CD4-positive, CD25-positive, alpha-beta regulatory T cell (primary cell): Measurements from ENCODE around the gene RNASE13. TPM values are rescaled to one million over a fixed set of nuclear protein-coding genes. Genes with fewer than 3 reads are reported as not detected.

Source experiments
- ATAC-seq, 2 donors: fragments of 150-1000 bp; cut with Tn5 transposase; one replicate each; pipeline ENCODE4 v1.10.0; 2021; ENCODE audit warnings: low read depth in 2 of 2, moderate number of reproducible peaks in 2 of 2, moderate library complexity in 1 of 2
- DNase-seq, 3 donors: peaks; one replicate each; pipeline versions ENCODE4 v3.0.0 to v3.0.0-alpha.2; 2012 to 2022; ENCODE audit warnings: mixed read lengths in 1 of 3
- H3K27ac ChIP-seq: one replicate; pipeline ENCODE4 v1.7.0; 2013; ENCODE audit warnings: mild to moderate bottlenecking, low read length; ENCODE audit not compliant: insufficient read depth, poor library complexity, severe bottlenecking
- H3K27me3 ChIP-seq: one replicate; pipeline ENCODE4 v1.7.0; 2013; ENCODE audit warnings: low read length; ENCODE audit not compliant: control insufficient read depth, insufficient read depth
- H3K36me3 ChIP-seq: one replicate; pipeline ENCODE4 v1.7.0; 2013; ENCODE audit warnings: mild to moderate bottlenecking, low read length, moderate library complexity; ENCODE audit not compliant: control insufficient read depth, insufficient read depth
- H3K4me1 ChIP-seq: 2 replicates; pipeline ENCODE4 v1.7.0; 2013; ENCODE audit warnings: mild to moderate bottlenecking, low read length; ENCODE audit not compliant: insufficient read depth, control insufficient read depth, poor library complexity, severe bottlenecking
- H3K4me3 ChIP-seq: one replicate; pipeline ENCODE4 v1.7.0; 2013; ENCODE audit warnings: low read depth, mild to moderate bottlenecking, low read length, moderate library complexity
- H3K9me3 ChIP-seq, 2 experiments: 1 replicate in 1 of 2; 2 replicates in 1 of 2; pipeline ENCODE4 v1.7.0; 2013; ENCODE audit warnings: low read length in 2 of 2, mild to moderate bottlenecking in 1 of 2, moderate library complexity in 1 of 2; ENCODE audit not compliant: control insufficient read depth in 2 of 2
- H3K27ac Mint-ChIP-seq, 3 donors: one replicate each; pipeline ENCODE4 v1.8.0; 2020 to 2022; ENCODE audit warnings: mild to moderate bottlenecking in 3 of 3, mixed read lengths in 3 of 3, moderate library complexity in 2 of 3
- H3K27me3 Mint-ChIP-seq: one replicate; pipeline ENCODE4 v1.8.0; 2022; ENCODE audit warnings: mild to moderate bottlenecking, mixed read lengths
- H3K36me3 Mint-ChIP-seq: one replicate; pipeline ENCODE4 v1.8.0; 2020; ENCODE audit warnings: mixed read lengths
- H3K4me1 Mint-ChIP-seq, 4 donors: one replicate each; pipeline ENCODE4 v1.8.0; 2020 to 2022; ENCODE audit warnings: mixed read lengths in 4 of 4, mild to moderate bottlenecking in 1 of 4
- H3K4me3 Mint-ChIP-seq, 4 donors: one replicate each; pipeline ENCODE4 v1.8.0; 2020 to 2022; ENCODE audit warnings: mild to moderate bottlenecking in 4 of 4, mixed read lengths in 4 of 4, moderate library complexity in 3 of 4
- H3K9me3 Mint-ChIP-seq, 7 donors: one replicate each; pipeline ENCODE4 v1.8.0; 2020 to 2022; ENCODE audit warnings: mixed read lengths in 7 of 7, mild to moderate bottlenecking in 3 of 7, moderate library complexity in 2 of 7
- polyA plus RNA-seq, 4 donors: library from polyadenylated mRNA; unstranded; fragments of 300-500 nt; fragmentation: Illumina TruSeq; gene quantifications; one replicate each; pipeline ENCODE4 v1.2.3, GENCODE V29; 2021
- total RNA-seq: library from RNA; stranded (reverse); gene quantifications from one replicate; pipeline ENCODE4 v1.2.3, GENCODE V29; 2022

The RNASE13 gene
- total and polyA plus RNA-seq, 5 donors from 2014 or later, result not detected

DNA sequence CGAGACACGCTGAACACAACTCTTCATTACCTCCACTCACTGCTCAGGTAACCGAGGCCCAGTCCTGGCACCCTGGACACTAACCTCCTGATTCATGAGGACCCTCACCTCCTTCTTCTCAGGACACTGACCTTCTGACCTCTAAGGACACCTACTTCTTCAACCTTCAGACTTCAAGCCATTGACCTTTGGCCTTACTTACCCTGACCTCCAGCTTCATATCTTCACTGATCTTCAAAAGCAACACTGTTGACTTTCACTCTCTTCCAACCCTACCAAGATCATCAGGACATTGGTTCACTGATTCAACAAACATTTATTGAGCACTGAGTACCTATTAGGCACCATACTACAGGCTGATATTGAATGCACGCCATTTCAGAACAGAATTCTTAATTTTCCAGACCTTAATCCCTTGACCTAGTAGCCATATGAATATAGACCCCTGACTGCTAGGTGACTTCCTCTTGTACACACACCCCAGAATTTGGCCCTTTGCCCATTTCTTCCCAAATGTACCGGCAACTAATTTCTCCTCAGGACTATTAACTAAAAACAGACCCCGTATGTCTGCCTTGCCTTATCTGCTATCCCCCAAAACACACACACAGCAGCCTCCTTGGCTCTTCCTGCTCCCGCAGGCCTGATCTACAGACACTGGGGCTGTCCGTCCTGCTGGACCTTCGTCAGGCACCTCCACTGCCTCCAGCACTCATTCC is 41.3 kb upstream of the RNASE13 start:
- peaks cover 4% of the 10 kb centered on the region for H3K36me3 Mint-ChIP-seq
- DNase-seq, result no peak

GRCh38 chr14:21074398-21075272 is 40.0 kb upstream of the RNASE13 start:
- H3K9me3 Mint-ChIP-seq, result peaks cover 0 to 3% (median 0%) of the 10 kb centered on the region in 7 donors
- ATAC-seq (no peak), DNase-seq (no peak)

More for the DNA sequence above, 41.3 kb upstream of the RNASE13 start:
- H3K36me3 ChIP-seq, result no peaks in the 10 kb centered on the region
- H3K27me3 ChIP-seq, result peaks cover 14% of the 10 kb centered on the region
- H3K4me3 ChIP-seq, result no peak overlapping the region
- peaks cover 9% of the 10 kb centered on the region for H3K4me1 ChIP-seq
- H3K27ac Mint-ChIP-seq, result no peak overlapping the region
- H3K4me1 Mint-ChIP-seq, result peaks cover 0 to 12% (median 8%) of the 10 kb centered on the region in 4 donors
- H3K27ac ChIP-seq, result no peak overlapping the region
- H3K27me3 Mint-ChIP-seq, result peaks cover 32% of the 10 kb centered on the region
- no peaks in the 10 kb centered on the region for H3K9me3 ChIP-seq
- H3K4me3 Mint-ChIP-seq, result no peak overlapping the region
- H3K9me3 Mint-ChIP-seq, result peaks cover 0 to 3% (median 0%) of the 10 kb centered on the region in 7 donors
- ATAC-seq, result no peak

GRCh38 chr14:21073921-21074320 is 39.3 kb upstream of the RNASE13 start:
- H3K9me3 Mint-ChIP-seq, result peaks cover 0 to 3% (median 0%) of the 10 kb centered on the region in 7 donors
- H3K27ac Mint-ChIP-seq, result no peak overlapping the region
- H3K27me3 Mint-ChIP-seq, result peaks cover 49% of the 10 kb centered on the region

More at GRCh38 chr14:21074398-21075272, 40.0 kb upstream of the RNASE13 start:
- H3K27me3 Mint-ChIP-seq, result peaks cover 42% of the 10 kb centered on the region
- Histone ChIP-seq H3K36me3 (no peaks in the 10 kb centered on the region), H3K9me3 (no peaks in the 10 kb centered on the region), H3K4me3 (no peak overlapping the region), H3K27me3 (peaks cover 17% of the 10 kb centered on the region), H3K4me1 (peaks cover 21% of the 10 kb centered on the region), H3K27ac (no peak overlapping the region)
- peaks cover 0 to 21% (median 10%) of the 10 kb centered on the region in 4 donors for H3K4me1 Mint-ChIP-seq
- no peak overlapping the region for H3K4me3 Mint-ChIP-seq
- H3K36me3 Mint-ChIP-seq, result peaks cover 4% of the 10 kb centered on the region
- peak overlapping the region in 1 of 3 donors; percentile 26 for H3K27ac Mint-ChIP-seq

DNA sequence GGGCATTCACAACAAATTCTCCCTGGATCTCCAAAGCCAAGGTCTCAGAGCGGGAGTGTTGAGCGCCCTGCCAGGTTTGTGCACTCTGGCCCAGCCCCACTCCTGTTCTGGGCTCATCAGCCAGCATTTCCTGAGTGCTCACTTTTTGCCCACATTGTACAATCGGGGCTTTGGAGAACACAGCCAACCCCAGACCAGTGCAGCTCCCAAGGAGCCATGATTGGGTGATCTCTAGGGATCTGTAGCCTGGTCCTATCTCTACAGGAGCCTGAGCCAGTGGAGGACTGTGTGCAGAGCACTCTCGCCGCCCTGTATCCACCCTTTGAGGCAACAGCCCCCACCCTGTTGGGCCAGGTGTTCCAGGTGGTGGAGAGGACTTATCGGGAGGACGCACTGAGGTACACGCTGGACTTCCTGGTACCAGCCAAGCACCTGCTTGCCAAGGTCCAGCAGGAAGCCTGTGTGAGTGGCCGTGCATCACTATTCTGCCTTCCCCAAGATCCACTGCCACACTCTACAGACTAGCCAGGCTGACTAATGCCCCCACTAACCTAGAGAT is 38.3 kb upstream of the RNASE13 start:
- DNase-seq, result no peak
- peaks cover 23% of the 10 kb centered on the region for H3K27me3 ChIP-seq
- ATAC-seq, result no peak
- Mint-ChIP-seq H3K36me3 (peaks cover 4% of the 10 kb centered on the region), H3K27me3 (peaks cover 56% of the 10 kb centered on the region), H3K4me3 (peak overlapping the region in 2 of 4 donors; percentile 57 to 76), H3K4me1 (peaks cover 0 to 35% (median 20%) of the 10 kb centered on the region in 4 donors), H3K9me3 (peaks cover 0 to 3% (median 0%) of the 10 kb centered on the region in 7 donors), H3K27ac (peak overlapping the region in 1 of 3 donors; percentile 14)
- no peak overlapping the region for H3K4me3 ChIP-seq
- no peaks in the 10 kb centered on the region for H3K36me3 ChIP-seq
- H3K27ac ChIP-seq, result no peak overlapping the region
- H3K9me3 ChIP-seq, result no peaks in the 10 kb centered on the region
- peaks cover 34% of the 10 kb centered on the region for H3K4me1 ChIP-seq

More at GRCh38 chr14:21073921-21074320, 39.3 kb upstream of the RNASE13 start:
- peaks cover 28% of the 10 kb centered on the region for H3K4me1 ChIP-seq
- Mint-ChIP-seq H3K4me1 (peaks cover 0 to 28% (median 14%) of the 10 kb centered on the region in 4 donors), H3K4me3 (no peak overlapping the region), H3K36me3 (peaks cover 4% of the 10 kb centered on the region)
- H3K4me3 ChIP-seq, result no peak overlapping the region
- peaks cover 20% of the 10 kb centered on the region for H3K27me3 ChIP-seq
- DNase-seq (no peak), ATAC-seq (no peak)
- H3K36me3 ChIP-seq, result no peaks in the 10 kb centered on the region
- H3K9me3 ChIP-seq, result no peaks in the 10 kb centered on the region
- H3K27ac ChIP-seq, result no peak overlapping the region

DNA sequence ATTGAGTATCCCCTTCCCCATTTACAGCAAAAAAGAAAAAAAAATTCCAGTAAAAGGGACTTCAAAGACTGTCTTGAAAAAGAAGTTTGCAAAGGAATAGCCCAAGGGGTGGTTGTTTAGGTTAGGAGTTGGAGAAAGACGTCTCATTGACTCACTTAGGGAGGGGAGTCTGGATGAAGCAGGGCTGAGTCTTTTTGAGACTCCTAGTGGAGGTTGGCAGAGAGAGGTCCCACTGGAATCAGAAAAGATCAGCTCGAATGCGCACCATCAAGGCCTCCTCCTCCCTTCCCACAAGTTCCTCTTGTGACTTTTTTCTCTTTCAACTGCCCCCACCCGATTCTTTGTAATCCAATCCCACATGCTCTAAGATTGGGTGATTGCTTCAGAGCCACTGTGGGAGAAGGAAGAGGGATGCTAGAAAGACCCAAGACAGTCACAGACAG is 37.4 kb upstream of the RNASE13 start:
- Histone ChIP-seq H3K27ac (no peak overlapping the region), H3K9me3 (no peaks in the 10 kb centered on the region), H3K4me1 (peaks cover 34% of the 10 kb centered on the region), H3K4me3 (no peak overlapping the region), H3K36me3 (no peaks in the 10 kb centered on the region), H3K27me3 (peaks cover 30% of the 10 kb centered on the region)
- Mint-ChIP-seq H3K9me3 (peaks cover 0 to 3% (median 0%) of the 10 kb centered on the region in 7 donors), H3K27ac (no peak overlapping the region), H3K4me1 (peaks cover 0 to 37% (median 20%) of the 10 kb centered on the region in 4 donors), H3K4me3 (peak overlapping the region; percentile 57 to 88 (median 86)), H3K27me3 (peaks cover 64% of the 10 kb centered on the region), H3K36me3 (peaks cover 4% of the 10 kb centered on the region)
- ATAC-seq, result no peak
- DNase-seq, result no peak

DNA sequence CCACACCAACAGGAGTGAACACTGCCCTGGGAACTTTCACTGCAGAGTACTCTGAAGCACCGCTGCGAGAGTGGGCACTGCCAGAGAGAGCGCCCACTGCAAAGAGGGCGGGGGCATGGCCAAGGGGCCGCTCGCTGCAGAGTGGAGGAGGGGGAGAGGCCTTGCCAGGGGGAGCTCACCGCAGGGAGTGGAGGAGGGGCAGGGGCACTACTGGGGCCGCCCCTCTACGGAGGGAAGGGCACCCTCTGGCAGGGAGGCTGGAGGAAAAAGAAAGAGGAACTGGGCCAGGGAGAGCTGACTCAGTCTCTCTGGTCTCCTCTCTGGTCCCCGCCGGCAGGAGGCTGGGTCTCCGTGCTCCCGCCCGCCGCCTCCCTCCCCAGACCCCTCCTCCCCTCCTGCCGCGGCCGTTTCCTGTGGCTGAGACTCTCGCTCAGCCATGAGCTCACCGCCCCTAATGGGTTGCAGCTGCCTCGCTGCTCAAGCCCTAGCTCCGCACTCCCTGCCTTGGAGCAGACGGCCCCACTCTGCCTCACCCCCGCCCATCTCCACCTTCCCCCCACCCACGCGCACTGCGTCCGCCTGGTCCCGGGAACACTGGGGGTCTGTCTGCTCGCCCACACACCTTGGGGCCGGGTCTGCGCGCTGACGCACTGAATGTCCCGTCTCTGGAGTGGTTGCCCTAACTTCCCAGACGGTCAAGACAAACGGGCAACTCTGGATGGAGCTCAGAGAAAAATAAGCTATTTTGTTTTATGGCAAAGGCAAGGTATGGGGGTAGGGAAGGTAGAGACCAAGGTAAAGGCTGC is 36.8 kb upstream of the RNASE13 start:
- Histone ChIP-seq H3K27ac (no peak overlapping the region), H3K9me3 (no peaks in the 10 kb centered on the region), H3K27me3 (peaks cover 36% of the 10 kb centered on the region), H3K4me1 (peaks cover 34% of the 10 kb centered on the region), H3K36me3 (no peaks in the 10 kb centered on the region), H3K4me3 (peak overlapping the region; percentile 19)
- Mint-ChIP-seq H3K27ac (no peak overlapping the region), H3K9me3 (peaks cover 0 to 3% (median 0%) of the 10 kb centered on the region in 7 donors), H3K36me3 (peaks cover 4% of the 10 kb centered on the region), H3K4me1 (peaks cover 0 to 37% (median 20%) of the 10 kb centered on the region in 4 donors), H3K27me3 (peaks cover 70% of the 10 kb centered on the region), H3K4me3 (peak overlapping the region; percentile 57 to 88 (median 86))
- ATAC-seq (peak; percentile 29 to 43), DNase-seq (peak in 2 of 3 donors; percentile 29 to 46)
